Common myeloid progenitor, CD34-positive (primary cell): ENCODE measurements around the gene ECEL1.

Experiments used
- CTCF ChIA-PET: fragments of 350-600 bp; sonication (Branson Sonifier 250); formaldehyde crosslinking; loops from one replicate; lab custom pipeline; 2021; ENCODE audit warnings: antibody characterized with exemption; lab: Charles Lee
- POLR2A ChIA-PET: fragments of 350-600 bp; sonication (Branson Sonifier 250); formaldehyde crosslinking; loops from one replicate; lab custom pipeline; 2021; ENCODE audit warnings: antibody characterized with exemption; lab: Charles Lee
- DNase-seq, 3 donors: peaks; one replicate each; pipeline versions ENCODE4 v3.0.0 to v3.0.0-alpha.2; 2013
- H3K27ac ChIP-seq, 2 experiments: 1 replicate in 1 of 2; 2 replicates in 1 of 2; pipeline ENCODE4 v1.7.0; 2013; ENCODE audit warnings: inconsistent platforms in 2 of 2, low read length in 2 of 2, mild to moderate bottlenecking in 2 of 2, low read depth in 1 of 2, moderate library complexity in 1 of 2; ENCODE audit not compliant: severe bottlenecking in 2 of 2, insufficient read depth in 1 of 2, poor library complexity in 1 of 2
- H3K27me3 ChIP-seq, 5 experiments: replicated peaks in 2 of 5; 1 replicate in 3 of 5; 2 replicates in 2 of 5; pipeline versions ENCODE4 v1.6.1 to v1.7.0; 2013; ENCODE audit warnings: low read length in 4 of 5, mild to moderate bottlenecking in 2 of 5, moderate library complexity in 2 of 5, inconsistent platforms in 1 of 5; ENCODE audit not compliant: insufficient read depth in 5 of 5, control insufficient read depth in 4 of 5
- H3K36me3 ChIP-seq, 4 experiments: 1 replicate in 2 of 4; 2 replicates in 2 of 4; pipeline versions ENCODE4 v1.6.1 to v1.7.0; 2013; ENCODE audit warnings: low read length in 3 of 4, control low read depth in 1 of 4, mild to moderate bottlenecking in 1 of 4; ENCODE audit not compliant: control insufficient read depth in 4 of 4, insufficient read depth in 4 of 4
- H3K4me1 ChIP-seq, 4 experiments: 1 replicate in 3 of 4; 2 replicates in 1 of 4; pipeline versions ENCODE4 v1.6.1 to v1.7.1; 2013; ENCODE audit warnings: low read length in 3 of 4, mild to moderate bottlenecking in 3 of 4, control low read depth in 1 of 4, inconsistent platforms in 1 of 4, moderate library complexity in 1 of 4; ENCODE audit not compliant: control insufficient read depth in 4 of 4, insufficient read depth in 4 of 4; ENCODE audit errors: control extremely low read depth in 1 of 4
- H3K4me3 ChIP-seq, 7 experiments: 1 replicate in 4 of 7; 2 replicates in 3 of 7; pipeline versions ENCODE4 v1.5.1 to v1.7.0; 2013; ENCODE audit warnings: mild to moderate bottlenecking in 7 of 7, low read length in 6 of 7, moderate library complexity in 6 of 7, inconsistent platforms in 2 of 7, low read depth in 2 of 7, control low read depth in 1 of 7; ENCODE audit not compliant: insufficient read depth in 4 of 7, control insufficient read depth in 1 of 7; ENCODE audit errors: extremely low read depth in 1 of 7
- H3K9me3 ChIP-seq, 5 experiments: 1 replicate in 4 of 5; 2 replicates in 1 of 5; pipeline versions ENCODE4 v1.6.1 to v1.7.1; 2013; ENCODE audit warnings: low read length in 4 of 5, mild to moderate bottlenecking in 2 of 5, inconsistent platforms in 1 of 5, low read depth in 1 of 5, moderate library complexity in 1 of 5; ENCODE audit not compliant: control insufficient read depth in 4 of 5, insufficient read depth in 2 of 5; ENCODE audit errors: control extremely low read depth in 1 of 5
- WGBS: methylation state at CpG from one replicate; pipeline ENCODE4 v1.1.5; 2013; ENCODE audit not compliant: insufficient coverage; 5-methylcytosine and 5-hydroxymethylcytosine counted together

The ECEL1 gene

DNA sequence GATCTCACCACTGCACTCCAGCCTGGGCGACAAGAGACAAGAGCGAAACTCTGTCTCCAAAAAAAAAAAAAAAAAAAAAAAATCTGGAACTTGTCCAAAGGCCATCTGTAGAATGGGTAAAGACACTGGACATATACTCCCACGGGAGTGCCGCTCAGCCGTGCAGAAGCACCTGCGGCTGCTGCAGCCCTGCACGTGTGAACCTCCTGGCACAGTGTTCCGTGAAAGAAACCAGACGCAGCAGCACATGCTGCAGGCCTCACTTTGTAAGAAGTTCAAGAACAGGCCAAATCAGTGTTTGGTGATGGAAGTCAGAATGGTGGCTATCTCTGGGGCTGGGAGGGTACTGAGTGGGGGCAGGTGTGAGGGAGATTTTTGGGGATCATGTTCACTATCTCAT is 44.8 kb upstream of the ECEL1 start:
- no peak for DNase-seq
- 96% methylated on average over 4 of the region's 9 CpGs for WGBS
- H3K27ac ChIP-seq = no peak overlapping the region
- ChIA-PET POLR2A (no interaction called here), CTCF (interaction anchor here (1.3 kb wide), 1 partner anchor 9 kb away, joined by 3 read pairs; no protein-coding TSS in a partner anchor)
- peaks cover 0 to 8% (median 3%) of the 10 kb centered on the region in 4 experiments for H3K4me1 ChIP-seq
- H3K27me3 ChIP-seq = peaks cover 0 to 3% (median 1%) of the 10 kb centered on the region in 5 experiments
- H3K4me3 ChIP-seq = no peak overlapping the region
- no peaks in the 10 kb centered on the region for H3K36me3 ChIP-seq
- peaks cover 0 to 7% (median 6%) of the 10 kb centered on the region in 5 experiments for H3K9me3 ChIP-seq

DNA sequence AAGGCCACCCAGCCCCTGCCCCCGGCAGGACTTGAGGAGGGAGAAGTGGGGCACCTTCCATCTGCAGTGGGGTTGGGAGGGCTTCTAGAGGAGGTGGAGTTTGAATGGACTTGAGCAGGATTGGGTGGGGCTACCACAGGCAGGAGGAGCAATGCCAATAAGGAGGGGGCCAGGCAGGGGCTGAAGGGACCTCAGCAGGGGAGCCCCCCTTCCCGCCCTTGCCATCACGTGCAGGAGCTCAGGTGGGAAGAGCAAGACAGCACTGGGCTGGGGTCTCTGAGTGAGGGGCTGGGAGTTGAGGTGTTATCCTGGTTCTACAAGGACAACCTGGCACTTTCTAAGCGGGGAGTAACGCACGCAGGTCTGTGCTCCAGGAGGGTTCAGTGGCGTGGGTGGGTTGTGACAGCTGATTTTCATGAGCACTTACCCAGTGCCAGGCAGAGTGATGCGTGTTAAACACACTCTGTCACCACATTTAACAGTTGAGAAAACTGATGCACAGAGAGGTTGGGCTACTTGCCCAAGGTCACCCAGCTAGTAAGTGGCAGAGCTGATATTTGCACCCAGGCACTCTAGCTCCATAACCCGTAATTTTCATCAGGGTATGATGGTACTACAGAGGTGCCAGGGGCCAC is 43.1 kb upstream of the ECEL1 start:
- Histone ChIP-seq H3K9me3 (no peaks in the 10 kb centered on the region), H3K4me1 (peaks cover 0 to 8% (median 3%) of the 10 kb centered on the region in 4 experiments), H3K36me3 (no peaks in the 10 kb centered on the region), H3K4me3 (no peak overlapping the region), H3K27me3 (peaks cover 0 to 12% (median 0%) of the 10 kb centered on the region in 5 experiments), H3K27ac (no peak overlapping the region)
- ChIA-PET POLR2A (no interaction called here), CTCF (interaction anchor here (1.2 kb wide), 1 partner anchor 19 kb away, joined by 3 read pairs; the partner anchor contains the start of genes EIF4E2 and TIGD1)
- DNase-seq = no peak
- 93% methylated on average over 5 of the region's 9 CpGs for WGBS

DNA sequence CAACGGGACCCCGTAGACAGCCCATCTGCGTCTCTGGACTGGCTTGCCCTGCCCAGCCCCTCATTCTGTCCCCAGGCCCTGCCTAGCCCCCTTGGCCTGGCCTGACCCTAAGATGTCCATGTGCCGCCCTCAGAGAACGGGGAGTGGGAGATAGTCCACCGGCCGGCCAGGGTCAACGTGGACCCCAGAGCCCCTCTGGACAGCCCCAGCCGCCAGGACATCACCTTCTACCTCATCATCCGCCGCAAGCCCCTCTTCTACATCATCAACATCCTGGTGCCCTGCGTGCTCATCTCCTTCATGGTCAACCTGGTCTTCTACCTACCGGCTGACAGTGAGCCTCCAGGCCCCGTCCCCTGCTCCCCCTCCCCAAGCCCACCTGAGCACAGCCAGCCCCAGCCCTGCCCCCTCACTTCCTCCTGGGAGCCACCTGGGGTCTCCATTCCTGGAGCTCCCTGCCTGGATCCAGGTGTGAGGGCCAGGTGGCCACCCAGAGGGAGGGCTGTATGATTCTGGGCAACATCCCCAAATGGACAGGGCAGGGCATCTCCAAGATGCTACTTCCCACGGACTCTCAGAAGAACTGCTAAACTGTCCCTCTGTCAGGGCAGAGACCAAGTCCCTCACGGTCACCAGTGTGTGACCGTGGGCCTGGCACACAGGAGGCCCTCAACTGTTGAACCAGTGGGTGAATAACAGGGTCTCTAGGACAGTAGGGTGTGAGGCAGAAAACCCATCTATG is 42.3 kb upstream of the ECEL1 start:
- H3K36me3 ChIP-seq = no peaks in the 10 kb centered on the region
- ChIA-PET CTCF (no interaction called here), POLR2A (no interaction called here)
- H3K27me3 ChIP-seq = peaks cover 0 to 16% (median 0%) of the 10 kb centered on the region in 5 experiments
- no peak overlapping the region for H3K27ac ChIP-seq
- H3K9me3 ChIP-seq = no peaks in the 10 kb centered on the region
- 97% methylated on average over 16 of the region's 17 CpGs for WGBS
- H3K4me1 ChIP-seq = peaks cover 0 to 8% (median 3%) of the 10 kb centered on the region in 4 experiments
- no peak overlapping the region for H3K4me3 ChIP-seq
- no peak for DNase-seq

DNA sequence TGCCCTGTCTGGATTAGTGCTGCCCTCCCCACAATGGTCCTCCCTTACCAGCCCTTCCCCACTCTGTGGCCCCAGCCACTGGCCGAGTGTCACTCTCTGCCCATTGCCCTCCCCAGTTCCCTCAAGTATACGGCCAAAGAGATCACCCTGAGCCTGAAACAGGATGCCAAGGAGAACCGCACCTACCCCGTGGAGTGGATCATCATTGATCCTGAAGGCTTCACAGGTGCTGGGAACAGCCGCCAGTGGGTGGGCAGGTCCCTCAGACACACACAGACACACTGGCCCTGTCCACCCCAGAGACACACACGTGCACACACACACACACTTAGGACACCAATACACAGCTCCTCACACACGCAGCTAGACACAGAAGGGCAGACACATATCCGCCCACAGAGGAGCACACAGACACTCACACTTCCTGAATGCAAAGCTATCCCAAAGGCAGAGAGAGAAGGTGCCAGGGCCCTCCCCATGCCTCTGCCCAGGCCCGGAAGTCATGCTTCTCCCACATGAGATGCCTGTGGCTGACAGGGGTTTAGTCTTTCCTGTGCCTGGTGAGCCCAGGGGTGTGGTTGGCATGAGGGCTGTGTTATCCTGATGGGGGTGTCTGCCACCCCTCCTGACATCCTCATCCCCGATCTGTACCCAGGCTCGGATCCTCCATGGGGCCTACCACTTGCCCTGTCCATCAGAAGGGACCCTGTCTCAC is 41.3 kb upstream of the ECEL1 start:
- Histone ChIP-seq H3K27me3 (peaks cover 0 to 26% (median 4%) of the 10 kb centered on the region in 5 experiments), H3K9me3 (no peaks in the 10 kb centered on the region), H3K4me1 (peaks cover 0 to 15% (median 10%) of the 10 kb centered on the region in 4 experiments), H3K36me3 (no peaks in the 10 kb centered on the region), H3K27ac (no peak overlapping the region), H3K4me3 (no peak overlapping the region)
- 77% methylated on average over 7 of the region's 11 CpGs for WGBS
- ChIA-PET CTCF (no interaction called here), POLR2A (no interaction called here)
- DNase-seq = peak in 1 of 3 donors; percentile 26

DNA sequence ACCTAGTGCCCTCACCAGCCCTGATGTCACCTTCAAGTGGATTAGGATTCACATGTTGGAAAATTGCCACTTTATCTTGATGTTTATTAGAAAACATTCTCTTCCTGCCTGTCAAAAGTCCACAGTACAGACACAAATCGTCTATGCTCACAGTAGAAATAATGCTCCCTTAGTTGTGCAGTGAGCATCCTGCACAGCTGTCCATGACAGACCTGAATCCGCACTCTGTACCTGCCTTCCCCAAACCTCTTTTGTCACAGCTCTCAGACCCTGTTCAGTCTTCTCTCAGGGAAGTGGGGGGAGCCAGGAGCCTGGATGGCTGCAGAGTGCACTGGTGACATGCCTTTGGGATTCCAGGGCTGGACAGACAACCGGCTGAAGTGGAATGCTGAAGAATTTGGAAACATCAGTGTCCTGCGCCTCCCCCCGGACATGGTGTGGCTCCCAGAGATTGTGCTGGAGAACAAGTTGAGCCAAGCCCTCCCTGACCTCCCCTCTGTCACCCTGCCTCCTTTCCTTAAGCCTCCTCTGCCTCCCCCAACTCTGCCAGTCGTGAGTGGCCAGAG is 40.4 kb upstream of the ECEL1 start:
- WGBS = 100% methylated on average over 3 of the region's 6 CpGs
- ChIA-PET CTCF (no interaction called here), POLR2A (no interaction called here)

DNA sequence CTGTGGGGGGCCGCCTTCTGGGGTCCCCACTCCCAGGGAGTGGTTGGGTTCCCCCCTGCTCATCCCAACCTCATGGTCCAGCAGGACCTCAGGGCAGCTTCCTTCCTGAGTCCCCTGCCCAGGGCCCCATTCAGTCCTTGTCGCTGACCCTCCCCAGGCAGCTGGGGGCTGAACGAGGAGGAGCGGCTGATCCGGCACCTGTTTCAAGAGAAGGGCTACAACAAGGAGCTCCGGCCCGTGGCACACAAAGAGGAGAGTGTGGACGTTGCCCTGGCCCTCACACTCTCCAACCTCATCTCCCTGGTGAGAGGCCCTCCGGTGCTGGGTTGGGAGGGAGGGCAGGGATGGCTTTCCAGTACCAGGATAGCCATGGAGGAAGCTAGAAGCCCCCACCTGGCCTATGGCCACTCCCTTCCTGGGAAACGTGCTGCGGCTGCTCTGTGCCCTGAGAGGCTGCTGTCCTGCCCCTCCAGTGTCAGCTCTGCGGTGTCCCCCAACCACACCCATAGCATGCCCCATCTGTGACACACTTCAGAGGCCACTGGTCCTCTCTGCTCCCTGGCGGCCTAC is 38.8 kb upstream of the ECEL1 start:
- Histone ChIP-seq H3K4me1 (peaks cover 0 to 36% (median 22%) of the 10 kb centered on the region in 4 experiments), H3K4me3 (no peak overlapping the region)
- POLR2A ChIA-PET = no interaction called here

More for the DNA sequence above, 40.4 kb upstream of the ECEL1 start:
- no peak overlapping the region for H3K4me3 ChIP-seq
- no peak overlapping the region for H3K27ac ChIP-seq
- H3K9me3 ChIP-seq = no peaks in the 10 kb centered on the region
- H3K36me3 ChIP-seq = no peaks in the 10 kb centered on the region
- peaks cover 0 to 23% (median 15%) of the 10 kb centered on the region in 4 experiments for H3K4me1 ChIP-seq
- no peak for DNase-seq
- peaks cover 0 to 35% (median 6%) of the 10 kb centered on the region in 5 experiments for H3K27me3 ChIP-seq

More for the DNA sequence above, 38.8 kb upstream of the ECEL1 start:
- WGBS = 74% methylated on average over 7 of the region's 13 CpGs
- H3K27ac ChIP-seq = no peak overlapping the region
- H3K9me3 ChIP-seq = no peaks in the 10 kb centered on the region
- no peaks in the 10 kb centered on the region for H3K36me3 ChIP-seq
- peaks cover 0 to 50% (median 11%) of the 10 kb centered on the region in 5 experiments for H3K27me3 ChIP-seq
- CTCF ChIA-PET = interaction anchor here (1.3 kb wide), 1 partner anchor 10 kb away, joined by 3 read pairs; no protein-coding TSS in a partner anchor
- no peak for DNase-seq
